Kidney capillary endothelial cell (primary cell): Measurements from ENCODE around the gene PLCG2.
"Not testable (repeated sequence)": the region's sequence is repeated elsewhere in the genome, so short reads cannot be mapped to it uniquely, and the experiment has no call there.

Experiments used
- DNase-seq: peaks from one replicate; pipeline ENCODE4 v3.0.0-alpha.2; 2018; ENCODE audit warnings: low spot score

The PLCG2 gene

DNA sequence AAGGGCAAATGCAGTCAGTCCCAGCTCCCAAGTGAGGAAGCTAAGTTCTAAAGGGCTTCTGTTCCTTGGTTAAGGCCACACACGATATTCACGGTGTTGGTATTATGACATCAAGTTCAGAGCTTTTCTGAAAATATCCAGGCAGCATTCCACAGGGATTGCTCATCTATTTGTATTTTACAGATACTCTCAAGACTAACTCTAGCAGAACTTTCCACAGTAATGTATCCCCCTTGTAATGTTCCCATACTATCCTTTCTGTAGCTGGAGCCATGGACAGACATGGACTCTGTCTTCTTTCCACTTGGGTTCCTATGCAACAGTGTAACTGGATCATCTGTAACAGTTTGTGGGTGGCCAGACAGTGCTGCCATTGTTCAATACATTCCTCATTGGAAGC, 218.6 kb downstream of the PLCG2 start:
- peak; percentile 51 for DNase-seq

DNA sequence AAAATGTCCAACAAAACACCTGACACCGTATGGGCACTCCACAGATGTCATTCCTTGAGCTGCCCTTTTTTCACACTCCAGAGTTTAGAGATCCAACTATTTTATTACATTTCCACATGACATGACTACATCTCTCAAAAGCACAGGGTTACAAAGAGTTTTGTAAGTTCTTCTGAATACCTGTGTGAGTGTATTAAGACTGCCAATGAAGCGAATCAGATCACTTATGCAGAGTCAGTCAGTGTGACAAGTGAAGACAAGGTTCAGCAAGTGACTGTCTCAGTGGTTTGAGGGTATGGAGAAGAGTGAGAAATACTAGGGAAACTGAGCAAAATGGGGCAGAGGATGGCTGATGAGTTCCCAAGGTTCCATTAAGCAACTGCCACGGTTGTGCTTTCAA, 223.7 kb downstream of the PLCG2 start:
- no peak for DNase-seq

- no peak for DNase-seq
These were observed 225.5 kb downstream of the PLCG2 start for GRCh38 chr16:82004601-82005000.

GRCh38 chr16:82005027-82005830, 226.1 kb downstream of the PLCG2 start:
- no peak for DNase-seq

DNA sequence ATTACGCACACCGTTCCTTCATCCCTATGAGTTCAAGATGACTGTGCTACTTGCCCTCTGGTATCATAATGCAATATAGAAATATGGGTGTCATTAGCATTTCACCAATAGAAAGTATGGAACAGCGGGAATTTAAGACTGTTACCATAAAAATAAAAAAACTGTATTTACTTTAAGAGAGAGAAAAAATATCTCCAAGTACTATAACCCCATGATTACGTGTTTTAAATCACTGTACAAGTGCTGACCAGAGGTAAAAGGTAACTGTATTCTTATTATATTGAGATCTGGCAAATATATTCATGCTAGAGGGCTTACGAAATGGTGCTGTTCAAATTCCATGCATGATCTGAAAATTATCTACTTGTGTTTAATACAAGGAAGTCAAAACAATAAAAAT, 226.9 kb downstream of the PLCG2 start:
- DNase-seq = no peak

DNA sequence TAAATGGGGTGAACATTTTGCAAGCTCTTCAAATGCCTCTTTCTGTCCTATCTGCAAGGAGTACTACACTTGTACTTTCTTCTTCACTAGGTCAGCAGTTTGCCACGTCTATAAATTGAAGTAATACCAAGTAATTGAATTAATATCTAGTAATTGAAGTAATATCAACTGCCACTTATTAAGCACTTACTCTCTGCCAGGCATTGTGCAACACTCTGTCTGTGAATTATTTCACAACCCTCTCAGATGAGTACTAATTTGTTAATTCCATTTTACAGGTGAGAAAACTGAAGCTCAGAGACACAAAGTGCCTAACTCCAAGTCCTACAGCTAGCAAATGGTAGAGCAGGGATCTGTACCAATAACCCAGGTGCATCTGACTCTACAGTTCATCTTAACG, 228.1 kb downstream of the PLCG2 start:
- no peak for DNase-seq

DNA sequence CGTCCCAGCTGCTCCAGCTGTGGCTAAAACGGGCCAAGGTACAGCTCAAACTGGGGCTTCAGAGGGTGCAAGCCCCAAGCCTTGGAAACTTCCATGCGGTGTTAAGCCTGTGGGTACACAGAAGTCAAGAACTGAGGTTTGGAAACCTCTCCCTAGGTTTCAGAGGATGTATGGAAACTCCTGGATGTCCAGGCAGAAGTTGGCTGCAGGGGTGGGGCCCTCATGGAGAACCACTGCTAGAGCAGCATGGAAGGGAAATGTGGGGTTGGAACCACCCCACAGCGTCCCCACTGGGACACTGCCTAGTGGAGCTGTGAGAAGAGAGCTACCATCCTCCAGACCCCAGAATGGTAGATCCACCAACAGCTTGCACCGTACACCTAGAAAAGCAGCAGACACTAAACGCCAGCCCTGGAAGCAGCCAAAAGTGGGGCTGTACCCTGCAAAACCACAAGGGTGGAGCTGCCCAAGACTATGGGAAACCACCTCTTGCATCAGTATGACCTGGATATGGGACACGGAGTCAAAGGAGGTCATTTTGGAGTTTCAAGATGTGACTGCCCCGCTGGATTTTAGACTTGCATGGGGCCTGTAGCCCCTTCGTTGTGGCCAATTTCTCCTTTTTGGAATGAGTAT, 230.0 kb downstream of the PLCG2 start:
- no peak for DNase-seq

DNA sequence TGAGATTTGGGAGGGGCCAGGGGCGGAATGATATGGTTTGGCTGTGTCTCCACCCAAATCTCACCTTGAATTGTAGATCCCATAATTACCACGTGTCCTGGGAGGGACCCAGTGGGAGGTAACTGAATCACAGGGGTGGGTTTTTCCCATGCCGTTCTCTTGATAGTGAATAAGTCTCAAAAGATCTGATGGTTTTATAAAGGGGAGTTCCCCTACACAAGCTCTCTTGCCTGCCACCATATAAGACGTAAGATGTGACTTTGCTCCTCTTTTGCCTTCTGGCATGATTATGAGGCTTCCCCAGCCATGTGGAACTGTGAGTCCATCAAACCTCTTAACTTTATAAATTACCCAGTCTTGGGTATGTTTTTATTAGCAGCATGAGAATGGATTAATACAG, 230.7 kb downstream of the PLCG2 start:
- DNase-seq = not testable (repeated sequence)

- DNase-seq = no peak
These were observed 231.6 kb downstream of the PLCG2 start for GRCh38 chr16:82010649-82011048.

- DNase-seq = no peak
These were observed 232.1 kb downstream of the PLCG2 start, which contains the start of gene SDR42E1 for GRCh38 chr16:82011199-82011641. TSS of gene SDR42E1 (minus strand) at chr16:82011470. CDS start at chr16:82000858, 10,612 bp downstream.
